T-helper 2 cell treated with Interferon-gamma antibody and Interleukin-4, amounts not matched to agents 100 ng/mL and 5 ng/mL, for 36 hours (primary cell): ENCODE results near the gene MS4A6A. TPM values are rescaled to one million over a fixed set of nuclear protein-coding genes. Genes with fewer than 3 reads are reported as not detected.
"Not testable (repeated sequence)": the region's sequence is repeated elsewhere in the genome, so short reads cannot be mapped to it uniquely, and the experiment has no call there.

Source experiments
- intact Hi-C: fragments of 100-400 bp; cut with micrococcal nuclease; formaldehyde crosslinking; loops from one replicate; pipeline ENCODE4 v1.15.1; 2023
- total RNA-seq: library from RNA; stranded (reverse); gene quantifications from 2 replicates; pipeline ENCODE4 v1.2.3, GENCODE V29; 2022

The MS4A6A gene, protein sequence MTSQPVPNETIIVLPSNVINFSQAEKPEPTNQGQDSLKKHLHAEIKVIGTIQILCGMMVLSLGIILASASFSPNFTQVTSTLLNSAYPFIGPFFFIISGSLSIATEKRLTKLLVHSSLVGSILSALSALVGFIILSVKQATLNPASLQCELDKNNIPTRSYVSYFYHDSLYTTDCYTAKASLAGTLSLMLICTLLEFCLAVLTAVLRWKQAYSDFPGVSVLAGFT
- total RNA-seq, result not detected in 2 replicates

DNA sequence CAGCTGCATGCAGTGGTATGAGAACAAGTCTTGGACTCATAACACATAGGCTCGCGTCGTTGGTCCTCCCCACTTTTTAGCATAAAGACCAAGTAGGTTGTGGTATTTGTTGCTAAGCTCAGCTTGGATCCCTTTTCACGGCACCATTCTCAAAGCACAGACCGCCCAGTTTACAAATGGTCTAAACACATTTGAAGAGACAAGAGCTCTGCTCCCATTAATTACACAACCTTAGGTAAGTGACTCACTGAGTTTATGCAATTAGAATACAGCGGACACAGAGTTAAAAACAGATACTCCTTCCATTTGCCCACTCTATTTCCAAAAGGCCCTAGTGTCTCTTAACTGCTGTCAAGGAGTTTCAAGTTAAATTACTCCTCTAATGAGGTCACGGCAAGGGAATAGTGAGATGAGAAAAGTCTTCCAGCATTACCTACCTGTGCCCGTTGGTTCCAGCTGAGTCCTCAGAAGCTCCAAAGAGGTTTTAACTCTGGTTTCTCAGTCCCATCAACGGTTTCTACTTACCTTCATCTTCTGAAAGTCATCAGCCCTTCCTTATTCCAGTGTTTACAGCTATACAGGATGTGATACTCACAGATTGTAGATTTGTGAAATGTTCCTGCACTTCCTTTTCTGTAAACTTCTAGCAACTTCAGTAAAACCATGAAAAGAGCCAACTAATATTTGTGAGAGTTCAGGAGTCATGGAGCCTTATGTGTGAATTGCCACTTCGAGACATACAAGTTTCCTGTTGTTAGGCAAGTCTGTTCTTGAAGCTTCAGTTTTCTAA lies at the start of gene MS4A6A:
Gene MS4A6A, minus strand, starts transcription at position 543 of the 790 bp plus-strand sequence. CDS start 1,356 bp downstream, outside the sequence.
- intact Hi-C loops, result no loop called here

DNA sequence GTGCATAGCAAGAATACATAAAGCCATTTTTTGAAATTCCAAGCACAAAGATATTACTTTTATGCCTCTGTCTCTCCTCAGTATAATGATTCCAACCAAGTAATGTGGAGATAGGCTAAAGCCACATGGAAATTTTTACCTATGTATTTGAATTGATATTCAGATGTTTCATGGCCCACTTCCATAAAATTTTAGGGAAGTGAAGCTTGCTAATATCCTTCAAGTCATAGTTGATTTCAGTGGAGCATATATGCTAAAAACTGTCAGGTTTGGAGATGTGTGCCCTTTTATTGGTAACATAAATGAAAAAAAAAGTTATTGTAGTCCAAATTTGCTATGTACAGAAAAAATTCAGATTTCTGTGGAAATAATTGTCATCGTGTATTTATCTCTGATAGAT lies 47.8 kb upstream of the MS4A6A start:
- intact Hi-C loops, result no loop called here

DNA sequence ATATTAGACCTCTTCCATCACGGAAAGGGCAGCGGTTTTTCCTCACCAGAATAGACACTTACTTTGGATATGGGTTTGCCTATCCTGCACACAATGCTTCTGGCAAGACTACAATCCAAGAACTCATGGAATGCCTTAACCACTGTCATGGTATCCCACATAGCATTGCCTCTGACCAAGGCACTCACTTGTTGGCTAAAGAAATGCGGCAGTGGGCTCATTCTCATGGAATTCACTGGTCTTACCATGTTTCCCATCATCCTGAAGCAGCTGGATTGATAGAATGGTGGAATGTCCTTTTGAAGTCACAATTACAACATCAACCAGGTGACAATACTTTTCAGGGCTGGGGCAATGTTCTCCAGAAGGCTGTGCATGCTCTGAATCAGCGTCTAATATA lies 39.3 kb upstream of the MS4A6A start:
- intact Hi-C loops, result no loop called here

DNA sequence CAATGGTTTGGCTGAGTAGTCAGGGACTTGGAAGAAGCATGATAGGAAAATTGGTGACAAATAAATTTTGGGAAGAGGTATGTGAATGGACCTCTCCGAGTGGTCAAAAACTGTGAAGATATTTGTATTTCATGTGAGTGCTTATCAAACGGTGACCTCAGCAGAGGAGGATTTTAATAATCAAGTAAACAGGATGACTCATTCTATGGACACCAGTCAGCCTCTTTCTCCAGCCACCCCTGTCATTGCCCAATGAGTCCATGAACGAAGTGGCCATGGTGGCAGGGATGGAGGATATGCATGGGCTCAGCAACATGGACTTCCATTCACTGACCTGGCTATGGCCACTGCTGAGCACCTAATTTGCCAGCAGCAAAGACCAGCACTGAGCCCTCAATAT lies 38.8 kb upstream of the MS4A6A start:
- intact Hi-C loops, result no loop called here

DNA sequence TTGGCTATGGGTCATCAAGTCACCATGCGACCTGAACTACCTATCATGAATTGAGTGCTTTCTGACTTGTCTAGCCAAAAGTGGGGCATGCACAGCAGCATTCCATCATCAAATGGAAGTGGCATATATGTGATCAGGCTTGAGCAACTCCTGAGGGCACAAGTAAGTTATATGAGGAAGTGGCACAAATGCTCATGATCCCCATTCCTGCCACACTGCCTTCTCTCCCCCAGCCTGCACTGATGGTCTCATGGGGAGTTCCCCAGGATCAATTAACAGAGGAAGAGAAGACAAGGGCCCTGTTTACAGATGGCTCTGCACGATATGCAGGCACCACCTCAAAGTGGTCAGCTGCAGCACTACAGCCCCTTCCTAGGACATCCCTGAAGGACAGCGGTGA lies 38.3 kb upstream of the MS4A6A start:
- intact Hi-C loops, result no loop called here

DNA sequence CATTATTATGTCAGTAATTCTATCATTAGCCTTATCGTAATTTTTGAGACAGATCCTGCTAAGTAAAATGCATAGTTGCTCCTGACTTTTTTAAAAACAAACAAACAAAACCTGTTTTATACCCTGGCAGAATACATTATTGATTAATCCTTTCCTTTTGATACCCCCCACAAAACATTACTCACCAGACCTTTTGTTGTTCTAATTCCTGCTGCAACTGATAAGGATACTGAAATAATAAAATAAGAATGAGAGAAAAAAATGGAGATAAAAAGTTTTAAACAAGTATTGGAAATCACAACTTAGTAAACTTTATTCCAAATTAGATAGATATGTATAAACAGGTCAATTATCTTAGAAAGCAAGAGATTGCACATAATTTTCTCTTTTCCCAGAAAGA lies 31.5 kb upstream of the MS4A6A start:
- intact Hi-C loops, result no loop called here

DNA sequence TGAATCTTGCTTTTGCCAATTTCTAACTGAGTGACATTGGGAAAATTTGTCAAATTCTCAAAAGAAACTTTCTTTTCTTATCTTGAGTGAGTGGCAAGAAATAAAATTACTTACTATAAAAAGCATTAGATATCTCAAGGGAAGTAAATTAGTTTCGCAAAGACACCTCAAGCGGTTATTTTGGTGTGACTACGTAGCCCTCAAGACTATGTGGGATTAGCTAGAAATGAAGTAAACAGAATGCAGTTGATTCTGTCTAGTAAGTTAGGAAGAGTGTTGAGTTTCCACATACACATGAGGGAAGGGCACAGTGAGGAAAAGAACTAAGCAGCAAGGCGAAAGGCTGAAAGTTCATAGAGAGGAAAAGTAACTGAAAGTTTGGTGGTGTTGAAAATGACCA lies 28.3 kb upstream of the MS4A6A start:
- intact Hi-C loops, result no loop called here

DNA sequence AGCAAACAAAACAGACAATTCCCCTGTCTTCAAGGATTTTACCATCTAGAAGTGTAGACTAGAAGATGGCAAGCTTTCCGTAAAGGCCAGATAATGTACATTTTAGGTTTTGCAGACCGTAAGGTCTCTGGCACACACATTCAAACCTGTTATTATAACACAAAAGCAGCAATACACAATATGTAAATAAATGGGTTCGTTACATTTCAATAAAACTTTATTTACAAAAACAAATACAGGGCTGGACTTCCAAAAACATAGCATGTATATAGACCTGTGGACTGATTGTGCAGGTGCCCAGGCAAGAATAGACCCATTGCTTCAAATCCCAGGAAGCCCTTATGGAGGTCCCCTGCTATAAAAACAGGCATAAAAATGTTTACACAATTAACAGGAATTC lies 27.1 kb upstream of the MS4A6A start:
- intact Hi-C loops, result no loop called here

DNA sequence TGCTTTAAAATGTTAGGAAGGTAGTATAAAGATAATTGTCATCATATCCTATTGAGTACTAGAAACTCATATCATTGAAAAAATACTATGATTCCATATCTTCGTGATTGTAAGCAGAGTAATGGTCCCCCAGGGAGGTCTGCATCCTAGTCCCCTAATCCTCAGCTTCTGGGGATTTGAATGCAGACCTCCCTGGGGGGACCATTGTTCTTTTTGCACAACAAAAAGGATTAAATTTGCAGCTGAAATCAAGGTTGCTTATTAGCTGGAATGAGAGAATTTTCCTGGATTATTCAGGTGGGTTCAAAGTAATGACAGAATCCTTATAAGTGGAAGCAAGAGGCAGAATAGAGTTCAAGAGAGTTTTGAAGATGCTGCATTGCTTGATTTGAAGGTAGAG lies 26.1 kb upstream of the MS4A6A start:
- intact Hi-C loops, result no loop called here

DNA sequence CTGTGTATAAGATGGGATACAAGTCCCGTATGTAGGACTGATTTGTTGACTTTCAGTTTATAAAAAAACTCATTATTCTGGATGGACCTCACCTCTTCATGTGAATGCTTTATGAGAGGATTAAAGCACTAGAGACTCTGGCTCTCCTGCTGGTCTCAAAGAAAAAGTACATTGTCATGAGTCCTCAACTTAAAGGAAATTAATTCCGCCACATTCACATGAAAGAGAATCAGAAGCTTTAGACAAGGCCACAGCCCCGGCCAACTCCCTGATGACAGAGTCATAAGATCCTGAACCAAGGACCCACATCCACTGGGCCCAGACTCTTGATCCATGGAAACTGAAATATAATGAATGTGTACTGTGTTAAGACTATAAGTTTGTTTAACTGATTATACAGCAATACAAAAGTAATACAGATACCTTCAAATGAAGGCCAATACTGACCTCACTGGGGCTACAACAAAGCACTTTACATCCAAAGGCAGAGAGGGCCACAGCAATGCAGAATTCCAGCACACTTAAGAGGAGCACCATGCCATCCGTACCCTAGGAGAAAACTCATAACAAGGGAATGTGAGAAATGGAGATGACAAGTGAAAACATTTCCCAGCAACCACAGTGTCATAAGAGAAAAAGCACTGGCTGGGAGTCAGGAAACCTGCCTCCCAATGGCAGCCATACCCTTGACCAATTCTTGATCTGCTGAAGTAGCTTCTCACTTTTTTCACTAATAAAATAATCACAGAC lies 25.4 kb upstream of the MS4A6A start:
- intact Hi-C loops, result no loop called here

DNA sequence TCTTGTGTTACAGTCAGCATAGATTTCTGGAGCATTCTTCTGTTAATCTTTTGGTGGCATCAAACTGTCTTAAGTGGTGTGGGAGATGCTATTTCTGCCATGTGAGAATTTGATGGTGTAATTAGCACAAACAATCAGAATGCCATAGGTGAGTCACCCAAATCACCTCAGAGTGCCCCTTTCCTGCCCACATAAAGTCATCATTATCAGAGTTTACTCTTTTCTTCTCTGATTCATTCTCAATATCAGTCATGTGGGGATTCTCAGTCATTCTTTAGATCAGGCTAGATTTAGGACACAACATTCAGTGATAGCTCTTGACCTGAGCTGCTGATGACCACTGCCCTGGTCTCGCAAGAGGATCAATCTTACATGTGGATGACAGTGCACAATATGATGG lies 23.7 kb upstream of the MS4A6A start:
- intact Hi-C loops, result no loop called here

DNA sequence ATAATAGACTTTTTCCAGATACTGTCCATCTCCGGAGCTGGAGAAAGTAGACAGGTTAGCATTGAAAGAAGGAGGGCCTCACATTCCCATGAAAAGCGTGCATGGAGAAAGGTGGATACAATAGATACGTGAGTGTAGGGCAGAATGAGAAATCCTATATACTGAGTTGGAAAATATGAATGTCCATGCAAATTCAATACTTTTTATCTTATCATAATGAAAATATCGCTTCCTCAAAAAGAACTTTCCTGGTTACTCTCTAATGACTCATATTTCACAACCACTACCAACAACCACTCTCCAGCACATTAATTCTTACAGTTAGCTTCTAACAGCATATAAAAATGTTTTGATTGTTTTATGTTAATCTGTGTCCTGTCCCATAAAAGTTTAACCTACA lies 22.0 kb upstream of the MS4A6A start:
- intact Hi-C loops, result no loop called here

DNA sequence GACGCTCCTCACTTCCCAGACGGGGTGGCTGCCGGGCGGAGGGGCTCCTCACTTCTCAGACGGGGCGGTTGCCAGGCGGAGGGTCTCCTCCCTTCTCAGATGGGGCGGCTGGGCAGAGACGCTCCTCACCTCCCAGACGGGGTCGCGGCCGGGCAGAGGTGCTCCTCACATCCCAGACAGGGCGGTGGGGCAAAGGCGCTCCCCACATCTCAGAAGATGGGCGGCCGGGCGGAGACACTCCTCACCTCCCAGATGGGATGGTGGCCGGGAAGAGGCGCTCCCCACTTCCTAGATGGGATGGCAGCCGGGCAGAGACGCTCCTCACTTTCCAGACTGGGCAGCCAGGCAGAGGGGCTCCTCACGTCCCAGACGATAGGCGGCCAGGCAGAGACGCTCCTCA lies 18.5 kb upstream of the MS4A6A start:
- intact Hi-C loops, result not testable (repeated sequence)

DNA sequence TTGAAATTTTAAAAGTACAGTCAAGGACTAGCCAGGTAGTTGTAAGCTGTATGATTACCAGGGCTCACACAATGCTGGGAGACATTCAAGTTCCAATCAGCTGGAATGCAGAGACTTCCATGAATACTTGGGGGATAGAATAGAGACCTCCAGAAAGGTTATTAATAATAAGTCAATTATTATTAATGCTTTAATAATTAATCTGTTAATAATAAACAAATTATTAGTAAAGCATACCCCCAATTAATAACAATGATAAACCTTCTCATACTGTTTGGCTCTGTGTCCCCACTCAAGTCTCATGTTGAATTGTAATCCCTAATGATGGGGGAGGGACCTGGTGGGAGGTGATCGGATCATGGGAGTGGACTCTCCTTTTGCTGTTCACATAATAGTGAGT lies 14.6 kb upstream of the MS4A6A start:
- intact Hi-C loops, result no loop called here

DNA sequence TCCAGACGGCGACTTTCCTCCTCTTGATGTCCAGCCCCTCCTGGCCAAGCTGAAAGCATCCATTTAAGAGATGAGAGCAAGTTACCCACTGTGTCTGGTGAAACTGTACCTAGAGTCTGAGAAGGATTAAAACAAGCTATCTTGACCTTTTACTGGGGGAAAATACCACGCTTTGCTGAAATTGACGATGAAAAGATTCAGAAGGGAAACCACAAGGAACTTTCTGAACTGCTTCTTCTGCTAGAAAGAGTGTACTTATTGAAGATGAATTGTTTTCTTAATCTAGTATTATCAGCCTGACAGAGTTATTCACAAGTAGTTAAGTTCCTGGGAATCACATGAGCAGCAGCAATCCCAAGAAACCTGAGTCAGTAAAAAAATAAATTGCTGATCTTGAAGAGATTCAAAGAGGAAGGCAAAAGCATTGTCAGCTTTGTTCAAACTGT lies 13.1 kb upstream of the MS4A6A start:
- intact Hi-C loops, result no loop called here

DNA sequence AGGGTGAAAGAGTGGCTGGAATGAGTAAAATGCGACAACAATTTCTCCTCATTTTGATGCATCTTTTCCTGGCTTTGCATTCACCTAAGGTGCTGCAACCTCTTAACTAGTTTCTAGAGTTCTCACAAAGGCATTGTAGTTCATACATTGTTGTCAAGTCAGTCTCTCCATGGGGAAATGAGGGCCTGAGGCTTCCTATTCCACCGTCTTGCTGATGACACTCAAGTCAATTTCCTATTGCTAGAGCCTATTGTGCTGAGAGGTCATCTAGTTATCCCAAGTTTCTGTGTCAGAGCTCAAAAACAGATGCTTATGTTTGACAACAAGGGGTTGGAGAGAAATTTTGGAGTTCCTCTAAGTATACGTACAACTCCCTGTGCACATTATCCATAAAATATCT lies 11.6 kb upstream of the MS4A6A start:
- intact Hi-C loops, result no loop called here

DNA sequence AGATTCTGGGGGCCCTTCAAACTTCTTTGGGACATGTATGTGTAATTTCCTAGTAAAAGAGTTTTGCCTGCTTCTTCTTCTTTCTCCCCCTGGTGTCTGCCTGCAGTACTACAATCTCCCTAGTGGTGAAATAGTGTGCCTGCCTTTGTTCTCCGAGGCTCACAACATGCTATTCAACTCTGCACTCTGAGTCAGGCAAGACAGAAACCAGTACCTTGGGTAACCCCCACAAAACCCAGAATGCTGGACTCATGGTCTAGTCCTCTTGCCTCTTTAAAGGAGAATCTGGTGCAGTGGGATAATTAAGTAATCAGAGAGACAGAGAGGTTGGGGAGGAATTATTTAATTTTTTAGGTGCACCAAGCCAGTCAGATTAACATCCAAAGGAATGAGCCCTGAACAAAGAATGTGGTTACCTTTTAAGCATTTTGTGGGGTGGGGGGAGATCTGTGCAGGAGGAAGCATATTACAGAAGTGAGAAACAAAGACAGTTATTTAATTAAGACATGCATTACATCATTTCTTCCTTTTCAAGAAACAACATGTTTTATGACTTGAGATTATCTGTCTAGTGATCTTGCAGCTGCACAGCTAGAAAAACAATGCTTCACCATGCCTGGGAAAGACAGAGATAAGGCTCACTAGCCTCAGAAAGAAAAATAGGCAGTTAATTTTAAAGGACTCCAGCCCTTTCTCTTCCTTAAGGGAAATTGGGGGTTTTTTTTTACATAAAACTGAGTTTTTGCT lies 11.0 kb upstream of the MS4A6A start:
- intact Hi-C loops, result loop anchor here (1.0 kb wide), 1 partner anchor 371 kb away; no protein-coding TSS in a partner anchor

DNA sequence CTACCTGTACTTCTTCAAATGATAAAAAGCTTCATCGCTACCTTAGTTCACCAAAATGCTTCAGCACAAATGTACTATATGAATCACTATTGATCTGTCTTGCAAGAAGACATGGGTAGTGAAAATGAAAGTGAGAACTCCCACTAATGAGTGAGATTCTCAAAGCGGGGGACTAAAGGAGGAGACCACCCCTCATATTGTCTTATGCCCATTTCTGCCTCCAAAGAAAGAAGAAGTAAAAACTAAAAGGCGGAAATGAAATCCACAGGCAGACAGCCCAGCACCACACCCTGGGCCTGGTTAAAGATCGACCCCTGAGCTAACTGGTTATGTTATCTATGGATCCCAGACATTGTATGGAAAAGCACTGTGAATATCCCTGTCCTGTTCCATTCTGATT lies 9.7 kb upstream of the MS4A6A start:
- intact Hi-C loops, result not testable (repeated sequence)

DNA sequence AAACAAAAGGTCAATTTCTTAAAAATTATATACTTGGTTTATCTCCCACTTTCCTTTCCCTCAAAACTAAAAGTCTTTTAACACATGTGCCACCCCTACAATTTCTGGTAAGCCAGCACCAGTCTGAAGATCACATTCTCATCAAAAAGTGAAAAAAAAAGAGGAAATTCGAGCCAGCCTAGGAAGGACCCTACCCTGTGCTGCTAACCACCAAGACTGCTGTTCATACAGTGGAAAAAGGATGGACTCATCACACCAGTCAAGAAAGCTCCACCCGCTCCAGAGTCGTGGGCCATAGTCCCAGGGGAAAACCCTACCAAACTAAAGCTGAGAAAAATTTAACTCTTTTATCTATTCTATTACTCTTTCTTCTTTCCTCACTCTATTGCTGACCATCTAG lies 5.6 kb upstream of the MS4A6A start:
- intact Hi-C loops, result not testable (repeated sequence)

DNA sequence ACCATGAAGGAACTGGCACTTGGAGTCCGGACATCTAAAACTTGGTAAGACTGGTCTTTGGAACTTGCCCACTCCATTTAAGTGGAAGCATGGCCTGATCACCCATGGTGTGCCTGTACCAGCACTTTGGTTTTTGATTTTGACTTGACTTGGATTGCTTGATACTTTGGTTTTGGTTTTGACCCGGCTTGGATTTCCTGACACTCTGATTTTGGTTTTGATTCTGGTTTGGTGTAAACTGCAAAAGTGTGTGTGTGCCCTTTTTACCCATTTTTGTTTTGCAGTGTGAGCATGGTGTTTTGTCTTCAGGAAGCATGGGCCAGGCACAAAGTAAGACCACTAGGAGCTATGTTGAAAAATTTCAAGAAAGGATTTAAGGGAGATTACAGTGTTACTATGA lies 3.2 kb upstream of the MS4A6A start:
- intact Hi-C loops, result not testable (repeated sequence)

DNA sequence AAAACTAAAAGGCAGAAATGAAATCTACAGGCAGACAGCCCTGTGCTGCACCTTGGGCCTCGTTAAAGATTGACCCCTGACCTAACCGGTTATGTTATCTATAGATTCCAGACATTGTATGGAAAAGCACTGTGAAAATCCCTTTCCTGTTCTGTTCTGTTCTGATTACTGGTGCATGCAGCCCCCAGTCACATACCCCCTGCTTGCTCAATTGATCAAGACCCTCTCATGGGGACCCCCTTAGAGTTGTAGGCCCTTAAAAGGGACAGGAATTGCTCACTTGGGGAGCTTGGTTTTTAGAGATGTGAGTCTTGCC lies 2.6 kb upstream of the MS4A6A start:
- intact Hi-C loops, result not testable (repeated sequence)
